Measurements from ENCODE around the gene BMF.
A peak's percentile ranks its signal among the peaks of the same experiment; 100 is the strongest.
"Not testable (repeated sequence)": the region's sequence is repeated elsewhere in the genome, so short reads cannot be mapped to it uniquely, and the experiment has no call there.

Gene BMF

GRCh38 chr15:40075298-40076044, 33.2 kb downstream of the BMF start:
- no peak overlapping the region for H3K4me3 ChIP-seq (ENCODE audit: low read length)
- TF ChIP-seq, protein P1, sequence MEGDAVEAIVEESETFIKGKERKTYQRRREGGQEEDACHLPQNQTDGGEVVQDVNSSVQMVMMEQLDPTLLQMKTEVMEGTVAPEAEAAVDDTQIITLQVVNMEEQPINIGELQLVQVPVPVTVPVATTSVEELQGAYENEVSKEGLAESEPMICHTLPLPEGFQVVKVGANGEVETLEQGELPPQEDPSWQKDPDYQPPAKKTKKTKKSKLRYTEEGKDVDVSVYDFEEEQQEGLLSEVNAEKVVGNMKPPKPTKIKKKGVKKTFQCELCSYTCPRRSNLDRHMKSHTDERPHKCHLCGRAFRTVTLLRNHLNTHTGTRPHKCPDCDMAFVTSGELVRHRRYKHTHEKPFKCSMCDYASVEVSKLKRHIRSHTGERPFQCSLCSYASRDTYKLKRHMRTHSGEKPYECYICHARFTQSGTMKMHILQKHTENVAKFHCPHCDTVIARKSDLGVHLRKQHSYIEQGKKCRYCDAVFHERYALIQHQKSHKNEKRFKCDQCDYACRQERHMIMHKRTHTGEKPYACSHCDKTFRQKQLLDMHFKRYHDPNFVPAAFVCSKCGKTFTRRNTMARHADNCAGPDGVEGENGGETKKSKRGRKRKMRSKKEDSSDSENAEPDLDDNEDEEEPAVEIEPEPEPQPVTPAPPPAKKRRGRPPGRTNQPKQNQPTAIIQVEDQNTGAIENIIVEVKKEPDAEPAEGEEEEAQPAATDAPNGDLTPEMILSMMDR (conservative IDR thresholded peaks at IDR 0.05; ENCODE audit: low read depth, low read length) = no peak
- no peak for DNase-seq (ENCODE audit: low read depth)

GRCh38 chr15:40074656-40075055, 34.0 kb downstream of the BMF start:
- DNase-seq (ENCODE audit: low read depth); H3K4me3 ChIP-seq (ENCODE audit: low read length): not testable (repeated sequence)

GRCh38 chr15:40073716-40074490, 34.8 kb downstream of the BMF start:
- not testable (repeated sequence) for H3K4me3 ChIP-seq (ENCODE audit: low read length); DNase-seq (ENCODE audit: low read depth)

DNA sequence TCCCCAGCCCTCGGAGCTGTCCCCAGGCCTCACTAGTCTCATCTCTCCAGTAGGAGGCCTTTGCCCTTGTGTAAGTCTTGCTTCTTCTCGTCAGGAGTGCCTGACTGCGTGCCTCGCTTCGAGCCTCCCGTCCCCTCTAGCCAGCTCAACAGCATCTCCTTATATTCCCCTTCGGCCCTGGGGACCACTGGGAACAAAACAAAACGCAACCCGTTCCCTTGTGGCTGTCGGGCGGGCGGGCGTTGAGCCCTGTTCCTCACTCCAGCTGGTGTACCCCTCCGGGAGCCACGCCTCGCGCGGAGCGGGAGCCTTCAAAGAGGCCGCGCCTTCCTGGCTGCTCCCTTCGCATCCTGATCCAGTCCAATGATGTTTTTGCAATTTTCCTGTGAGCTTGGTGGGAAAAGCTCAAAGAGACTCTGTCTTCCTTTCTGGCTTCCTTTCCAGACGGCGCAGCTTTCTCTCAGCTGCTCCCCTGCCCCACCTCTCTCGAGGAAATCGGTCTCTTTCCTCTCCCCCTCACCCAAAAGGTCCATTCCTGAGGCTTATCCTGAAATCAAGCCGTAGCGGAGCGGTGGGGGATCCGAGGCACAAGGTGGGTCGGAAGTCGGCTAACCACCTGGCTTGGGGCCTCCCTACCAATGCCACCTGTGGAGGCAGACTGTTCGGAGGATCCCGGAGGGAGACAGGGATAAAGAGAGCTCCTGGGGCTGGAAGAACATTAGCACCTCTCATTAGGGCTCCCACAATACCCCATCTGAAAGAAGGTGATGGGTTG, 36.3 kb downstream of the BMF start:
- TF ChIP-seq, protein P1 (conservative IDR thresholded peaks at IDR 0.05; ENCODE audit: low read depth, low read length) = no peak
- no peak for DNase-seq (ENCODE audit: low read depth)

GRCh38 chr15:40070608-40071218, 38.0 kb downstream of the BMF start:
- TF ChIP-seq, protein P1 (conservative IDR thresholded peaks at IDR 0.05; ENCODE audit: low read depth, low read length) = no peak
- no peak overlapping the region for H3K4me3 ChIP-seq (ENCODE audit: low read length)

More for the DNA sequence above, 36.3 kb downstream of the BMF start:
- H3K4me3 ChIP-seq (ENCODE audit: low read length) = no peak overlapping the region

GRCh38 chr15:40070166-40070557, 38.5 kb downstream of the BMF start:
- DNase-seq (ENCODE audit: low read depth) = no peak
- H3K4me3 ChIP-seq (ENCODE audit: low read length) = no peak overlapping the region
- TF ChIP-seq, protein P1 (conservative IDR thresholded peaks at IDR 0.05; ENCODE audit: low read depth, low read length) = no peak

More at GRCh38 chr15:40070608-40071218, 38.0 kb downstream of the BMF start:
- DNase-seq (ENCODE audit: low read depth) = no peak

- TF ChIP-seq, protein P1 (conservative IDR thresholded peaks at IDR 0.05; ENCODE audit: low read depth, low read length) = no peak
- H3K4me3 ChIP-seq (ENCODE audit: low read length) = no peak overlapping the region
- DNase-seq (ENCODE audit: low read depth) = peak; percentile 93
These were observed 39.2 kb downstream of the BMF start for GRCh38 chr15:40069178-40070165.
